Left hindlimb (tissue), 1 donor: ENCODE results near the gene GNG13.

Experiments used
- DNase-seq: peaks from one replicate; pipeline ENCODE4 v3.0.0-alpha.2; 2018

GNG13 gene

GRCh38 chr16:793414-793813 lies 7.1 kb downstream of the GNG13 start:
- DNase-seq = no peak

GRCh38 chr16:792221-792995 lies 8.1 kb downstream of the GNG13 start:
- no peak for DNase-seq

GRCh38 chr16:791131-791530 lies 9.4 kb downstream of the GNG13 start:
- no peak for DNase-seq

GRCh38 chr16:790086-790485 lies 10.4 kb downstream of the GNG13 start:
- no peak for DNase-seq

- no peak for DNase-seq
Observed at GRCh38 chr16:789191-789850, 11.2 kb downstream of the GNG13 start.

- peak; percentile 97 for DNase-seq
Observed at GRCh38 chr16:788399-789126, 12.0 kb downstream of the GNG13 start, which contains the start of gene CHTF18. TSS of gene CHTF18 (plus strand) at chr16:788620. CDS start at chr16:788685, 65 bp downstream.

GRCh38 chr16:787978-788398 lies 12.5 kb downstream of the GNG13 start, which contains the start of gene RPUSD1:
TSS of gene RPUSD1 (minus strand) at chr16:788381. CDS start at chr16:787737, 644 bp downstream.
- DNase-seq = no peak

GRCh38 chr16:787321-787966 lies 13.1 kb downstream of the GNG13 start:
- no peak for DNase-seq

GRCh38 chr16:785563-786535 lies 14.7 kb downstream of the GNG13 start:
- DNase-seq = no peak

GRCh38 chr16:784431-784830 lies 16.1 kb downstream of the GNG13 start:
- DNase-seq = no peak

- no peak for DNase-seq
Observed at GRCh38 chr16:783404-784161, 17.0 kb downstream of the GNG13 start.

GRCh38 chr16:782766-783403 lies 17.6 kb downstream of the GNG13 start:
- DNase-seq = no peak

- DNase-seq = no peak
Observed at GRCh38 chr16:782258-782657, 18.3 kb downstream of the GNG13 start.

GRCh38 chr16:781346-782010 lies 19.1 kb downstream of the GNG13 start:
- no peak for DNase-seq

- DNase-seq = no peak
Observed at GRCh38 chr16:780296-780695, 20.2 kb downstream of the GNG13 start.

GRCh38 chr16:779561-779960 lies 21.0 kb downstream of the GNG13 start:
- no peak for DNase-seq

GRCh38 chr16:778909-779527 lies 21.5 kb downstream of the GNG13 start:
- DNase-seq = no peak

- DNase-seq = no peak
Observed at GRCh38 chr16:778447-778846, 22.1 kb downstream of the GNG13 start.

GRCh38 chr16:777826-778225 lies 22.7 kb downstream of the GNG13 start:
- DNase-seq = no peak
